A549 (cell line): ENCODE results near the gene PTGFRN. TPM values are rescaled to one million over a fixed set of nuclear protein-coding genes. Genes with fewer than 3 reads are reported as not detected.
"Not testable (repeated sequence)": the region's sequence is repeated elsewhere in the genome, so short reads cannot be mapped to it uniquely, and the experiment has no call there.

ENCODE experiments used
- ATAC-seq, 2 experiments: fragments of 200-7000 bp in 1 of 2; fragments of >200 bp in 1 of 2; cut with Nextera tagmentation in 1 of 2; cut with Tn5 transposase in 1 of 2; 3 replicates each; pipeline versions ENCODE4 v1.8.0 to v1.9.1; 2018 to 2020; ENCODE audit warnings: mild to moderate bottlenecking in 1 of 2, moderate library complexity in 1 of 2
- CTCF ChIA-PET: fragments of 300-600 bp; sonication (Branson Sonifier 250); formaldehyde crosslinking; extraction: SDS; loops from one replicate; lab custom pipeline; 2021; ENCODE audit warnings: antibody characterized with exemption, inconsistent platforms; lab: Yijun Ruan, JAX
- POLR2A ChIA-PET: fragments of 350-600 bp; formaldehyde crosslinking; extraction: SDS; loops from one replicate; lab custom pipeline; 2021; ENCODE audit warnings: antibody characterized with exemption, inconsistent platforms; lab: Yijun Ruan, JAX
- DNase-seq, 2 experiments: peaks; one replicate each; pipeline versions ENCODE4 v3.0.0 to v3.0.0-alpha.2; 2011 to 2016; ENCODE audit warnings: low read depth in 1 of 2, low spot score in 1 of 2
- FAIRE-seq: peaks from 2 replicates; lab custom pipeline; 2011; peaks lifted over from hg19 to GRCh38; lab: Jason Lieb, UNC
- H3K27ac ChIP-seq, 2 experiments: fragments of >200 bp; sonication (Bioruptor Twin); formaldehyde crosslinking; 3 replicates each; pipeline ENCODE4 v1.5.1; 2016 to 2017
- H3K4me1 ChIP-seq: fragments of >200 bp; sonication (Bioruptor Twin); formaldehyde crosslinking; 3 replicates; pipeline ENCODE4 v1.6.1; 2016
- H3K4me2 ChIP-seq: fragments of >200 bp; sonication (Bioruptor Twin); formaldehyde crosslinking; 3 replicates; pipeline ENCODE4 v1.6.1; 2016
- H3K4me3 ChIP-seq: fragments of >200 bp; sonication (Bioruptor Twin); formaldehyde crosslinking; 3 replicates; pipeline ENCODE4 v1.5.1; 2016
- H3K9me3 ChIP-seq: fragments of >200 bp; sonication (Bioruptor Twin); formaldehyde crosslinking; 3 replicates; pipeline ENCODE4 v1.6.1; 2016
- CEBPB ChIP-seq, 2 experiments: fragments of >200 bp in 1 of 2; sonication (Bioruptor Twin) in 1 of 2; formaldehyde crosslinking in 1 of 2; IDR thresholded peaks; 2 replicates each; pipeline ENCODE4 v1.6.1; 2012 to 2016
- ELK1 ChIP-seq: fragments of 150-350 bp; IDR thresholded peaks from 2 replicates; pipeline ENCODE4 v1.6.1; 2014; ENCODE audit warnings: low read depth, mild to moderate bottlenecking, low read length
- JUN ChIP-seq, 2 experiments: fragments of >200 bp; sonication (Bioruptor Twin); formaldehyde crosslinking; IDR thresholded peaks; 2 replicates in 1 of 2; 3 replicates in 1 of 2; pipeline ENCODE4 v1.6.1; 2016 to 2017
- KDM5A ChIP-seq: fragments of 200-600 bp; sonication (generic); IDR thresholded peaks from 2 replicates; pipeline ENCODE4 v1.6.1; 2016; ENCODE audit warnings: antibody characterized with exemption, mild to moderate bottlenecking
- MAFK ChIP-seq: fragments of 450-650 bp; IDR thresholded peaks from 2 replicates; pipeline ENCODE4 v1.6.1; 2014; ENCODE audit not compliant: partially characterized antibody
- MAX ChIP-seq: IDR thresholded peaks from 2 replicates; pipeline ENCODE4 v1.6.1; 2012
- SREBF2 ChIP-seq: fragments of 450-650 bp; IDR thresholded peaks from 2 replicates; pipeline ENCODE4 v1.6.1; 2014; ENCODE audit warnings: mild to moderate bottlenecking, moderate library complexity
- WGBS: methylation state at CpG from one replicate; pipeline ENCODE4 v1.1.6; 2017; ENCODE audit errors: missing lambda C conversion rate; 5-methylcytosine and 5-hydroxymethylcytosine counted together
- polyA minus RNA-seq: library from RNA; depleted of rRNA, polyadenylated mRNA; stranded (reverse); fragments of >200 nt; gene quantifications from 2 replicates; pipeline ENCODE4 v1.2.3, GENCODE V29; 2011; rRNA and poly(A)+ RNA removed
- polyA plus RNA-seq, 4 experiments: library from polyadenylated mRNA; depleted of rRNA in 3 of 4; stranded (reverse); fragments of >200 nt; fragmentation: RNase III in 1 of 4; extraction: RNeasy Plus Mini Kit Qiagen cat#74134 plus additional on column Dnase treatment in 1 of 4; gene quantifications; 2 replicates in 3 of 4; 3 replicates in 1 of 4; pipeline ENCODE4 v1.2.3, GENCODE V29; 2011 to 2017

Gene PTGFRN
- polyA plus RNA-seq (2011; rRNA removed), result 39.0 and 51.1 TPM in 2 replicates
- 8.4 and 9.1 TPM in 2 replicates for polyA plus RNA-seq (2012; cell fraction: cytosol; rRNA removed)
- polyA plus RNA-seq (2012; cell fraction: nucleus; rRNA removed), result 9.5 and 16.5 TPM in 2 replicates
- 13.7 to 17.4 TPM (median 16.7 TPM) in 3 replicates for polyA plus RNA-seq (2017; fragmentation: RNase III; extraction: RNeasy Plus Mini Kit Qiagen cat#74134 plus additional on column Dnase treatment)
- 29.9 and 37.2 TPM in 2 replicates for polyA minus RNA-seq

GRCh38 chr1:116909512-116910378 is at the start of gene PTGFRN:
Gene PTGFRN, plus strand, starts transcription at chr1:116909916. Its CDS starts 288 bp downstream, at chr1:116910204.
- FAIRE-seq (no peak), ATAC-seq (peak; percentile 84 to 85), DNase-seq (peak; percentile 35 to 51)
- Histone ChIP-seq H3K4me2 (peak within 1 kb of the TSS; percentile 85), H3K27ac (peak within 1 kb of the TSS; percentile 84 to 99), H3K4me3 (peak within 1 kb of the TSS; percentile 80), H3K9me3 (no peaks in the 10 kb centered on the region), H3K4me1 (peaks cover 10% of the 10 kb centered on the region)
- ChIA-PET POLR2A (no interaction called here), CTCF (no interaction called here)
- 7% methylated on average over 24 of the region's 86 CpGs for WGBS
- TF ChIP-seq MAX, result peak; percentile 29; the same call in 1 of the 2 replicates
- 0 out of 5 replicates have a peak, but pooled peaks of 1 of the 2 experiments have one; percentile 27 for TF ChIP-seq JUN (IDR thresholded peaks at IDR 0.05)
- no peak for TF ChIP-seq KDM5A

GRCh38 chr1:116860167-116860566 is 49.5 kb upstream of the PTGFRN start:
- ATAC-seq, H3K4me3 ChIP-seq, H3K27ac ChIP-seq, H3K4me2 ChIP-seq, CTCF ChIA-PET, FAIRE-seq, H3K9me3 ChIP-seq, DNase-seq, POLR2A ChIA-PET: not testable (repeated sequence)
- H3K4me1 ChIP-seq, result peaks cover 11% of the 10 kb centered on the region
- 45% methylated on average over 2 of the region's 2 CpGs for WGBS

GRCh38 chr1:116861137-116861536 is 48.6 kb upstream of the PTGFRN start:
- ATAC-seq, result no peak
- DNase-seq, result no peak
- no peak for TF ChIP-seq MAFK
- no peak for TF ChIP-seq CEBPB (IDR thresholded peaks at IDR 0.05)
- no peak for TF ChIP-seq ELK1
- no peak for TF ChIP-seq SREBF2
- H3K4me3 ChIP-seq, result no peak overlapping the region
- 87% methylated on average over 3 of the region's 3 CpGs for WGBS
- H3K4me2 ChIP-seq, result no peak overlapping the region
- FAIRE-seq, result no peak
- H3K4me1 ChIP-seq, result peaks cover 1% of the 10 kb centered on the region; the same call in 1 of the 3 replicates
- ChIA-PET CTCF (no interaction called here), POLR2A (interaction anchor here (0.7 kb wide), 1 partner anchor 441 kb away, joined by 5 read pairs; no protein-coding TSS in a partner anchor)
- no peak overlapping the region for H3K27ac ChIP-seq
- no peaks in the 10 kb centered on the region for H3K9me3 ChIP-seq

- H3K4me1 ChIP-seq, POLR2A ChIA-PET, H3K4me3 ChIP-seq, H3K9me3 ChIP-seq, CTCF ChIA-PET, H3K4me2 ChIP-seq, ATAC-seq, DNase-seq, H3K27ac ChIP-seq, FAIRE-seq: not testable (repeated sequence)
- WGBS, result 33% methylated on average over 3 of the region's 3 CpGs
These were observed 46.7 kb upstream of the PTGFRN start for GRCh38 chr1:116863031-116863430.

- FAIRE-seq, CTCF ChIA-PET, POLR2A ChIA-PET: not testable (repeated sequence)
These were observed 43.2 kb upstream of the PTGFRN start for GRCh38 chr1:116866478-116866877.

More at GRCh38 chr1:116866478-116866877, 43.2 kb upstream of the PTGFRN start:
- H3K9me3 ChIP-seq, H3K4me3 ChIP-seq, ATAC-seq, H3K4me1 ChIP-seq, H3K27ac ChIP-seq, DNase-seq, H3K4me2 ChIP-seq: not testable (repeated sequence)
- 49% methylated on average over 2 of the region's 2 CpGs for WGBS
